ENCODE results near the gene SEC24D. TPM values are rescaled to one million over a fixed set of nuclear protein-coding genes. Genes with fewer than 3 reads are reported as not detected.

SEC24D gene
- polyA plus RNA-seq, 1 experiment = 80.3 TPM

DNA sequence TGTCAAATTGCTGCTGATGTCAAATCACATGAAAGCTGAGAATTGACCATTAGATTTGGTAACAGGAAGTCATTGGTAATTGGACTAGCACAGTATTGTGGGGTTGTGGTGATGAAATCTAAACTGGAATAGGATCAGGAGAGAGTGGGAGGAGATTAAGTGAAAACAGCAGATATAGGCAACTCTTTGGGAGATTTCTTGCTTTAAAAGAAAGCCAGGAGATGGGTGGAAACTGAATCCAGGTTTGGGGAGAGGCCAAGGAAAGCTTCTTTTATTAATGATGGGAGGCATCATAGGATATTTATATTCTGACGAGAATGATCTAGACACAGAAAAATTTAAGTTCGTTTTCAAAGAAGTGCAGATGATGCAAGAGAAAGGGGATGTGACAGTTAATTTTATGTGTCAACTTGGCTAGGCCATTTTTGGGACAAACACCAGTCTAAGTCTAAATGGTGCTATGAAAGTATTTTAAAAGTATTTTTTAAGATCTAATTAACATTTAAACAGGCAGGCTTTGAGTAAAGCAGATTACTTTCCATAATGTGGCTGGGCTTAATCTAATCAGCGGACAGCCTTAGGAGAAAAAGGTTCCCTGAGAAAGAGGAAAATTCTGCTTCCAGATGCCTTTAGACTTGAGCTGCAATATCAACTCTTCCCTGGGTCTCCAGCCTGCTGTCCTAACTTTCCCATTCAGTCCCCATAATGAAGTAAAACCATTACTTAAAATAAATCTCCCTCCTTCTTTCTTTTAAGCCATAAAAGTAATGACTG lies 24.7 kb downstream of the SEC24D start:
- Histone ChIP-seq H3K4me3 (ENCODE audit: low read depth, low read length) (no peak overlapping the region), H3K36me3 (ENCODE audit: control insufficient read depth, insufficient read depth, low read length) (peaks cover 38% of the 10 kb centered on the region), H3K27me3 (ENCODE audit: control insufficient read depth, insufficient read depth, low read length) (no peaks in the 10 kb centered on the region)
- TF ChIP-seq, protein P1, sequence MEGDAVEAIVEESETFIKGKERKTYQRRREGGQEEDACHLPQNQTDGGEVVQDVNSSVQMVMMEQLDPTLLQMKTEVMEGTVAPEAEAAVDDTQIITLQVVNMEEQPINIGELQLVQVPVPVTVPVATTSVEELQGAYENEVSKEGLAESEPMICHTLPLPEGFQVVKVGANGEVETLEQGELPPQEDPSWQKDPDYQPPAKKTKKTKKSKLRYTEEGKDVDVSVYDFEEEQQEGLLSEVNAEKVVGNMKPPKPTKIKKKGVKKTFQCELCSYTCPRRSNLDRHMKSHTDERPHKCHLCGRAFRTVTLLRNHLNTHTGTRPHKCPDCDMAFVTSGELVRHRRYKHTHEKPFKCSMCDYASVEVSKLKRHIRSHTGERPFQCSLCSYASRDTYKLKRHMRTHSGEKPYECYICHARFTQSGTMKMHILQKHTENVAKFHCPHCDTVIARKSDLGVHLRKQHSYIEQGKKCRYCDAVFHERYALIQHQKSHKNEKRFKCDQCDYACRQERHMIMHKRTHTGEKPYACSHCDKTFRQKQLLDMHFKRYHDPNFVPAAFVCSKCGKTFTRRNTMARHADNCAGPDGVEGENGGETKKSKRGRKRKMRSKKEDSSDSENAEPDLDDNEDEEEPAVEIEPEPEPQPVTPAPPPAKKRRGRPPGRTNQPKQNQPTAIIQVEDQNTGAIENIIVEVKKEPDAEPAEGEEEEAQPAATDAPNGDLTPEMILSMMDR (IDR thresholded peaks at IDR 0.05; ENCODE audit: insufficient read depth, low read depth, low read length) = no peak
- ChIA-PET CTCF (no interaction called here), POLR2A (interaction anchor here (0.6 to 0.8 kb wide), 2 partner anchors 24 to 73 kb away, joined by 3 to 7 read pairs; no protein-coding TSS in a partner anchor)
- peak; percentile 64 for DNase-seq (ENCODE audit: low read depth)

DNA sequence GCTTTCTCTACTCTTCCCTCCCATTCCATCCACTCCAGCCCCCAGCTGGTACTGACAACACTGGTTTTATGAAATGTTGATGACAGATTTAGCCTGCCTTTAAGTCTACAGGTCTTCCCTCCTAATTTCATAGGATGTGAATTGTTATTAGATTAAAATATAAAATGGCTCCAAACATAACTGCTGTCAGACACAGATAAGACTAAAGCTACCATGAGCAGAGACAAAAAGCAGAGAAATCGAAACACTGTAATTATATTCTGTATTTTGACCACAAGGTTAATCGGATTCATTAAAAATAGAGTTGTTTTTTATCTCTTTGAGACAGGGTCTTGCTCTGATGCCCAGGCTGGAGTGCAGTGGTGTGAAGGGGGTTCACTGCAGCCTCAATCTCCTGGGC lies 28.3 kb downstream of the SEC24D start:
- DNase-seq (ENCODE audit: low read depth) = no peak
- Histone ChIP-seq H3K36me3 (ENCODE audit: control insufficient read depth, insufficient read depth, low read length) (peaks cover 28% of the 10 kb centered on the region), H3K27me3 (ENCODE audit: control insufficient read depth, insufficient read depth, low read length) (no peaks in the 10 kb centered on the region), H3K4me3 (ENCODE audit: low read depth, low read length) (no peak overlapping the region)
- POLR2A ChIA-PET = no interaction called here
- CTCF ChIA-PET = no interaction called here
- TF ChIP-seq, protein P1 (IDR thresholded peaks at IDR 0.05; ENCODE audit: insufficient read depth, low read depth, low read length) = no peak

DNA sequence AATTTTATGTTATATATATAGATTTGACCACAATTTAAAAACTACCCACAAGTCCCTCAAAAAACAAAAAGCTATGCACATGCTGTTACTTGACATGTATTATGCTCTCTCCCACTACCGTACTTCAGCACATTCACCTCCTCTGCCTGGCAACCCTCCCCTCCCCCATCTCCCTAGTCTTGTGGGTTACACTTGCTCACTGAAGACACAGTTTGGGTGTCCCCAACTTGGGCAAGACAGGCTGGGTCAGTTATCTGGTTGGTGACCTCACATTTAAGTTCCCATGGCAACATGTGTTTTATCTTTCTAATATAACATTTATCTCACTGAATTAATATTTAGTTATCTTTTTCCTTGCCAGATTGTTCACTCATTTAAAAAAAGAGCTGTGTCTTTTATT lies 32.7 kb downstream of the SEC24D start:
- ChIA-PET CTCF (interaction anchor here (0.6 to 1.3 kb wide), 2 partner anchors 13 to 36 kb away, joined by 3 read pairs; no protein-coding TSS in a partner anchor), POLR2A (no interaction called here)
- no peaks in the 10 kb centered on the region for H3K27me3 ChIP-seq (ENCODE audit: control insufficient read depth, insufficient read depth, low read length)
- H3K4me3 ChIP-seq (ENCODE audit: low read depth, low read length) = no peak overlapping the region
- DNase-seq (ENCODE audit: low read depth) = no peak
- H3K36me3 ChIP-seq (ENCODE audit: control insufficient read depth, insufficient read depth, low read length) = peaks cover 28% of the 10 kb centered on the region
- TF ChIP-seq, protein P1 (IDR thresholded peaks at IDR 0.05; ENCODE audit: insufficient read depth, low read depth, low read length) = no peak

DNA sequence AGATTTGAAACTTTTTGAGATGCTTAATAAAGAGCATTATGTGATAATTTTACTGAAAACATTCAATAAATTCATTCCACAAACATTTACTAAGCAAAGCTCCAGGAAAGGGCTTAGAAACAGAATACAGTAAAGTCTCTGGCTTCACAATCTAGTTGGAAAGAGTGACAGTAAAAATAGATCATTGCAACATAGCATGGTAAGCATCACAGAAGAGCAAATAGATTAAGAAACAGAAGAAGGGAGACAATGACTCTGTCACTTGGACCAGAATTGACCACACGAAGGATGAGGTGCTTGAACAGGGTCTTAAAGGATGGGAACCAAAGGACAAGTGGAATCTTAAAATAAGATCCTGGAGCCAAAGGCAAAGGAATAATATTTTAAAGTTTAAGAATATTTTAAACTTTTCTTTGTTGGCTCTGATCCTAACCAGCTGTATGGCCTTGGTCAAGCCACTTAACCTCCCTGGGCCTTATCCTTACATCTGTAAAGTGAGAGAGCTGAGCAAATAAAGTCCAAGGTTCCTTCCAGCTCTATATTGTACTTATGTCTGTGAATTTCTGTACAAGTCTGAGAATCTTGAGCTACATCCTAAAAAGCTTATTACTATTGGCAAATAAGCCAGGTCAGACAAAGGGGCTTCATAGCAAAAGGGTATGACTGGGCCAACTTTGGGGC lies 33.9 kb downstream of the SEC24D start:
- TF ChIP-seq, protein P1 (IDR thresholded peaks at IDR 0.05; ENCODE audit: insufficient read depth, low read depth, low read length) = no peak
- no peaks in the 10 kb centered on the region for H3K27me3 ChIP-seq (ENCODE audit: control insufficient read depth, insufficient read depth, low read length)
- H3K36me3 ChIP-seq (ENCODE audit: control insufficient read depth, insufficient read depth, low read length) = peaks cover 25% of the 10 kb centered on the region
- no peak for DNase-seq (ENCODE audit: low read depth)
- CTCF ChIA-PET = interaction anchor here (0.7 kb wide), 1 partner anchor 30 kb away, joined by 3 read pairs; no protein-coding TSS in a partner anchor
- POLR2A ChIA-PET = interaction anchor here (0.6 kb wide), 1 partner anchor 30 kb away, joined by 3 read pairs; no protein-coding TSS in a partner anchor
- no peak overlapping the region for H3K4me3 ChIP-seq (ENCODE audit: low read depth, low read length)

DNA sequence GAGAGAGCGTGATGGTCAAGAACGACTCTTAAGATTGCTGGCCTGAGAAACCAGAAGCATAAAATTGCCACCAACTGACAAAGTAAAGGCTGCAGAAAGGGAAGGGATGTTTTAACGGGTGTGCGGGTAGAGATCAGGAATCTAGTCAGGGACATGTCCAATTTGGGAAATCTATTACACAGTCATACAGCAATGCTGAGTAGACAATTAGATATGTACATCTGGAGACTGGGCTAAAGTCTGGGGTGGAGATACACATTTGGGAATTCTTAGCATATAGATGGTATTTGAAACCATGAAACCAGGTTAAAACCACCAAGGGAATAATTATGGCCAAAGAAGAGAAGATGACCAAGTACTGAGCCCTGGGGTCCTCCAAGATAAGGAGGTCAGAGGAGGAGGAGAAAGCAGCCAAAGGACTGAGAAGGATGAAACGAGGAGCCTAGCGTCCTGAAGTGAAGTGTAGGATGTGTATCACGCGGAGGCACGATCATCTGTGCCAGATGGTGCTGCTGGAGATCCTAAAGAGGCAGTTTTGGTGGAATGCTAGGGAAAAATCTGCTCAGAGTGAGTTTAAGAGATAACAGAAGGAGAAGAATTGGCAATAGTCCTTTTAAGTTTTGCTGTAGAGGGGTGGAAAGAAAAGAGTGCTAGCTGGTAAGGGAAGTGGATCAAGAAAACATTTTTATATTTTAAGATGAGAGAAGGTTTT lies 36.5 kb downstream of the SEC24D start:
- POLR2A ChIA-PET = no interaction called here
- peaks cover 24% of the 10 kb centered on the region for H3K36me3 ChIP-seq (ENCODE audit: control insufficient read depth, insufficient read depth, low read length)
- DNase-seq (ENCODE audit: low read depth) = no peak

More for the DNA sequence above, 36.5 kb downstream of the SEC24D start:
- CTCF ChIA-PET = interaction anchor here (0.5 to 0.7 kb wide), 3 partner anchors 24 to 66 kb away, joined by 3 read pairs; no protein-coding TSS in a partner anchor
- TF ChIP-seq, protein P1 (IDR thresholded peaks at IDR 0.05; ENCODE audit: insufficient read depth, low read depth, low read length) = no peak
- no peaks in the 10 kb centered on the region for H3K27me3 ChIP-seq (ENCODE audit: control insufficient read depth, insufficient read depth, low read length)
- H3K4me3 ChIP-seq (ENCODE audit: low read depth, low read length) = no peak overlapping the region

Measured in BJ (cell line).